ENCODE results near the gene ORM2. TPM values are rescaled to one million over a fixed set of nuclear protein-coding genes. Genes with fewer than 3 reads are reported as not detected.

The ORM2 gene
- total and polyA plus RNA-seq, 2 of the 8 experiments (the other 6 are each of a cell fraction or from before 2014, with no cell fraction given) = 1.3 TPM; not detected in 1

- no peak overlapping the region for H4K5ac ChIP-seq (ENCODE audit: insufficient read length, low read depth, low read length)
- H3K9me3 ChIP-seq (ENCODE audit: insufficient read depth in 2 of 2, low read depth in 1 of 2, low read length in 1 of 2) = no peaks in the 10 kb centered on the region
- FAIRE-seq (no peak), DNase-seq (ENCODE audit: low read depth in 1 of 2, low spot score in 2 of 2) (peak in 1 of 2 experiments; percentile 59)
- no peak overlapping the region for H3K4me3 ChIP-seq (ENCODE audit: extremely low read depth in 1 of 4, insufficient read depth in 2 of 4, low read depth in 3 of 4, low read length in 4 of 4)
- no peak overlapping the region for H2BK20ac ChIP-seq (ENCODE audit: low read length)
- no peak overlapping the region for H2AFZ ChIP-seq (ENCODE audit: low read length)
- H2BK120ac ChIP-seq (replicated peaks; ENCODE audit: low read depth, low read length) = no peak overlapping the region
- H3K27ac ChIP-seq (ENCODE audit: low read depth, low read length) = no peak overlapping the region
- no peaks in the 10 kb centered on the region for H3K23me2 ChIP-seq (ENCODE audit: low read depth, low read length)
- no peak overlapping the region for H3K56ac ChIP-seq (replicated peaks; ENCODE audit: insufficient read length, low read depth, low read length)
- no peaks in the 10 kb centered on the region for H3K27me3 ChIP-seq (replicated peaks in 1 of 4; ENCODE audit: control insufficient read depth in 3 of 4, extremely low read depth in 1 of 4, insufficient read depth in 3 of 4, low read length in 3 of 4)
- H3K79me1 ChIP-seq (ENCODE audit: low read depth, low read length) = no peaks in the 10 kb centered on the region
- 0 out of 4 replicates have a peak overlapping the region, but pooled peaks of 1 of the 2 experiments have one; percentile 19 for H3K4me2 ChIP-seq (ENCODE audit: insufficient read depth in 1 of 2, low read depth in 2 of 2, low read length in 2 of 2)
- H3K9ac ChIP-seq (replicated peaks in 1 of 4; ENCODE audit: extremely low read depth in 1 of 4, low read depth in 3 of 4, low read length in 3 of 4) = 0 out of 7 replicates have a peak overlapping the region, but pooled peaks of 1 of the 4 experiments have one; percentile 0
- CTCF ChIA-PET (ENCODE audit: partially characterized antibody) = interaction anchor here (0.6 to 6.3 kb wide), 21 partner anchors 9 to 804 kb away, joined by 3 to 205 read pairs (median 4); partner anchors contain the start of genes AMBP and COL27A1
- peak overlapping the region; percentile 3; the same call in 1 of the 2 replicates for H2BK12ac ChIP-seq (ENCODE audit: low read depth, low read length)
- no peak overlapping the region for H3K18ac ChIP-seq (ENCODE audit: extremely low read depth, low read length)
- H2BK15ac ChIP-seq (ENCODE audit: low read length) = 0 out of 2 replicates have a peak overlapping the region, but pooled peaks have one; percentile 76
- H4K8ac ChIP-seq (ENCODE audit: extremely low read depth, insufficient read depth, low read length) = no peak overlapping the region
- H3K36me3 ChIP-seq (ENCODE audit: control insufficient read depth in 2 of 4, insufficient read depth in 4 of 4, low read length in 3 of 4) = peaks cover 0 to 8% (median 2%) of the 10 kb centered on the region in 4 experiments; a peak in 5 of 8 replicates
- H2BK5ac ChIP-seq (ENCODE audit: low read depth, low read length) = peak overlapping the region; percentile 40; the same call in 1 of the 2 replicates
- H3K23ac ChIP-seq (ENCODE audit: insufficient read length) = no peak overlapping the region
- no peak overlapping the region for H2AK5ac ChIP-seq (ENCODE audit: low read depth, low read length)
- H3K4me1 ChIP-seq (replicated peaks in 1 of 4; ENCODE audit: control insufficient read depth in 3 of 4, insufficient read depth in 4 of 4, low read length in 3 of 4) = peaks cover 0 to 20% (median 4%) of the 10 kb centered on the region in 4 experiments; a peak in 5 of 7 replicates
- no peaks in the 10 kb centered on the region for H3K79me2 ChIP-seq (ENCODE audit: control insufficient read depth in 1 of 2, insufficient read depth in 2 of 2, low read length in 2 of 2)
- peaks cover 0 to 4% of the 10 kb centered on the region in 2 experiments for H4K20me1 ChIP-seq (replicated peaks in 1 of 2; ENCODE audit: control insufficient read depth in 1 of 2, insufficient read depth in 2 of 2, low read length in 2 of 2)
- H4K91ac ChIP-seq (replicated peaks; ENCODE audit: insufficient read length, low read length) = no peak overlapping the region
- H3K4ac ChIP-seq (replicated peaks; ENCODE audit: insufficient read length, low read depth, low read length) = no peak overlapping the region
- WGBS, 2 experiments (ENCODE audit: extremely low coverage in 1 of 2, insufficient coverage in 1 of 2, insufficient read length in 1 of 2, insufficient replicate concordance in 2 of 2, low coverage in 1 of 2, low lambda C conversion rate in 2 of 2, missing lambda C conversion rate in 1 of 2) = 75% methylated on average over 23 of the region's 23 CpGs; no CpG with 5 or more reads in 1 of the 2 experiments
- POLR2A ChIA-PET (ENCODE audit: partially characterized antibody) = interaction anchor here (0.6 to 2.0 kb wide), 2 partner anchors 125 to 180 kb away, joined by 3 to 6 read pairs; no protein-coding TSS in a partner anchor
- no peak overlapping the region for H3K14ac ChIP-seq (ENCODE audit: insufficient read length)
- no peak for TF ChIP-seq TAF1 (IDR thresholded peaks at IDR 0.05; ENCODE audit: low read depth, low read length)
- peak; percentile 91 for TF ChIP-seq TEAD4 (IDR thresholded peaks at IDR 0.05; ENCODE audit: low read depth, low read length)
- TF ChIP-seq HDAC2 (IDR thresholded peaks at IDR 0.05; ENCODE audit: borderline replicate concordance in 1 of 2, low read depth in 2 of 2, low read length in 2 of 2) = 0 out of 4 replicates have a peak, but pooled peaks of 1 of the 2 experiments have one; percentile 49
- TF ChIP-seq MAFK (IDR thresholded peaks at IDR 0.05; ENCODE audit: low read depth, low read length) = peak; percentile 33; the same call in 1 of the 2 replicates
Measured at GRCh38 chr9:114288193-114289091, 41.2 kb upstream of the ORM2 start.
